Effector memory CD8-positive, alpha-beta T cell (primary cell): Measurements from ENCODE around the gene ENTHD1.

Source experiments
- ATAC-seq: fragments of 150-1000 bp; cut with Tn5 transposase; replicated peaks from 2 replicates; pipeline ENCODE4 v1.10.0; 2021; ENCODE audit warnings: mild to moderate bottlenecking, moderate library complexity
- DNase-seq, 3 experiments: peaks; one replicate each; pipeline ENCODE4 v3.0.0; 2021
- H3K27ac Mint-ChIP-seq, 2 donors: one replicate each; pipeline ENCODE4 v1.8.0; 2022; ENCODE audit warnings: mild to moderate bottlenecking in 2 of 2, mixed read lengths in 2 of 2, moderate library complexity in 2 of 2
- H3K27me3 Mint-ChIP-seq, 2 donors: one replicate each; pipeline ENCODE4 v1.8.0; 2022; ENCODE audit warnings: mixed read lengths in 2 of 2
- H3K36me3 Mint-ChIP-seq: one replicate; pipeline ENCODE4 v1.8.0; 2022; ENCODE audit warnings: mild to moderate bottlenecking, moderate library complexity, mixed read lengths; ENCODE audit not compliant: insufficient read depth
- H3K4me1 Mint-ChIP-seq, 2 donors: one replicate each; pipeline ENCODE4 v1.8.0; 2022; ENCODE audit warnings: low read depth in 2 of 2, mixed read lengths in 2 of 2
- H3K4me3 Mint-ChIP-seq, 2 donors: one replicate each; pipeline ENCODE4 v1.8.0; 2022; ENCODE audit warnings: mild to moderate bottlenecking in 2 of 2, mixed read lengths in 2 of 2, moderate library complexity in 2 of 2
- H3K9me3 Mint-ChIP-seq, 2 donors: one replicate each; pipeline ENCODE4 v1.8.0; 2022; ENCODE audit warnings: mixed read lengths in 2 of 2
- total RNA-seq, 9 experiments: gene quantifications; one replicate each; lab custom pipeline; 2026; lab: John Stamatoyannopoulos, UW

Gene ENTHD1, protein sequence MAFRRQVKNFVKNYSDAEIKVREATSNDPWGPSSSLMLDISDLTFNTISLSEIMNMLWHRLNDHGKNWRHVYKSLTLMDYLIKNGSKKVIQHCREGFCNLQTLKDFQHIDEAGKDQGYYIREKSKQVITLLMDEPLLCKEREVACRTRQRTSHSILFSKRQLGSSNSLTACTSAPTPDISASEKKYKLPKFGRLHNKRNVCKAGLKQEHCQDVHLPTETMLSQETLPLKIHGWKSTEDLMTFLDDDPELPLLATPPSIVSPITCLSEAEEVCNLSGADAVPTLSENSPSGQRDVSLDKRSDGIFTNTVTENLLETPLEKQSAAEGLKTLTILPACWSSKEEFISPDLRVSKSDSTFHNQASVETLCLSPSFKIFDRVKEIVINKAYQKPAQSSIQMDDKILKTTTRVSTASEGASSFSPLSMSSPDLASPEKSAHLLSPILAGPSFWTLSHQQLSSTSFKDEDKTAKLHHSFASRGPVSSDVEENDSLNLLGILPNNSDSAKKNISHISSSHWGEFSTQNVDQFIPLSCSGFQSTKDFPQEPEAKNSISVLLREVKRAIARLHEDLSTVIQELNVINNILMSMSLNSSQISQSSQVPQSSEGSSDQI
- total RNA-seq: 0 to 3.8 (median 1.9) reads per million in 9 experiments

DNA sequence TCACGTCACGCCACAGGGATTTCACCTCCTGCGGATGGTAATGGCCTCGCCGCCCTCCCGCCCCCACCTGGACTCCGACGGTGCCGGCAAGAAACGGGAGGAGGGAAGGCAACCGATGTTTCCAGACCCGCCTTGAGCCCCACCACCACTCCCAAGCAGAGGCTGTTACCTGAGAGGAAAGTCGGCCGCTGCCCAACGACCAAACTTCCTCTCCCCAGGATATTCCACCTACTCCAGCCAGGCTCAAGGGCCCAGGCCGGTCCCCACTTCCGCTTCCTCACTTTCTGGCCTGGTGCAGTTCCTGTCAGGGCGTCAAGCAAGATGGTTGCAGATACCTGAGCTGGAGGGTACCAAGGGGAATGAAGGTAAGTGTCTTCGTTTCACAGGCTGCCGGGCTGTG is at the start of gene ENTHD1:
TSS of gene ENTHD1 (minus strand) at position 235 of the 400 bp plus-strand sequence. CDS start 6,012 bp downstream, outside the sequence.
- Mint-ChIP-seq H3K27me3 (no peaks in the 10 kb centered on the region), H3K27ac (peak within 1 kb of the TSS in 1 of 2 donors; percentile 10), H3K4me3 (no peak within 1 kb of the TSS), H3K36me3 (no peaks in the 10 kb centered on the region), H3K4me1 (peaks cover 5 to 10% of the 10 kb centered on the region in 2 donors), H3K9me3 (no peaks in the 10 kb centered on the region)
- ATAC-seq (no peak), DNase-seq (no peak)

DNA sequence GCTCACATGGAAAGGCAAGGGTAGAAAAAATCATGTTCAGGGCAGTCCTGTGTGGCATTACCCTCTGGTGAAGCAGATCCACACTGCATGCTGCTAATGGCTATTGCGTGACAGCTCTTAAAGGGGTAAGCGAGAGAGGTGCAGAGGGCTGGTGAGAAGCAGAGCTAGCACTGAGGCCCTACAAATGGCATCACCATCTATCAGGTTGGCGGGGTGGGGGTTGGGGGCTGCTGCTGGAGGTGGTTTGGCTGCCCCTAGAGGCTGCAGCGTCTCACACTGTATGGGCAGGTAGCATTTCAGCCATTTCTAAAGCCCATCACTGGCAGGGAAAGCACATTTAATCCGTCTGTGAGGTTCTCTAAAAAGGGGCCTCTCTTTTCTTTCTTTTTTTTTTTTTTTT is 49.8 kb upstream of the ENTHD1 start:
- H3K4me3 Mint-ChIP-seq: peak overlapping the region; percentile 48 to 63
- H3K36me3 Mint-ChIP-seq: peaks cover 19% of the 10 kb centered on the region
- H3K27me3 Mint-ChIP-seq: no peaks in the 10 kb centered on the region
- peaks cover 60 to 77% of the 10 kb centered on the region in 2 donors for H3K4me1 Mint-ChIP-seq
- DNase-seq (peak in 1 of 3 experiments; percentile 10), ATAC-seq (peak; percentile 41)
- no peaks in the 10 kb centered on the region for H3K9me3 Mint-ChIP-seq
- H3K27ac Mint-ChIP-seq: peak overlapping the region; percentile 69 to 91

DNA sequence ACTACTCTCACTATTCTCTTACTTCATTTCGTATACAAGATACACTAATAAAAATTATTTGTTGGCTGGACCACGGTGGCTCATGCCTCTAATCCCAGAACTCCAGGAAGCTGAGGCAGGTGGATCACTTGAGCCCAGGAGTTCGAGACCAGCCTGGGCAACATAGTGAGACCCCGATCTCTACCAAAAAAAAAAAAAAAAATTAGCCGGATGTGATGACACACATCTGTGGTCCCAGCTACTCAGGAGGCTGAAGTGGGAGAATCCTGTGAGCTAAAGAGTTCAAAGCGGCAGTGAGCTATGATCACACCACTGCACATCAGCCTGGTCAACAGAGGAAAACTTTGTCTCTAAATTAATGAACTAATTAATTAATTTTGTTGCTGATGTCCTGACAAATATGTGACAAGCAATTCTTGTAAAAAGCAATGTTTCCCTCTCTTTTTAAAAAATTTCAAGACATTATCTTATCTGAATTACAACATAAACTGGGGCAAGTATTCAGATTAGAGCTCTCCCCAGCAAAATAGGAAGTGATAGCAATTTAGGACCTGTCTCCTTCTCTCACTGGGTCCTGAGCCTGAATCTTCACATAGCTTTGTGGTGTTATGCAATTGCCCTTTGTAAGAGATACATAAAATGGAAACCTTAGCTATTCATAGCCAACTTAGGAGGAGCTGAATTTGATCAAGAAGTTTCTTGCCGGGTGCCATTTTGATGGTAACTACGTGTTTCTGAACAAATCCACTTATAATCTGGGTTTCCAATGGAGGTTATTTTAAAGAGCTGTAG is 49.1 kb upstream of the ENTHD1 start:
- Mint-ChIP-seq H3K27ac (peak overlapping the region; percentile 69 to 91), H3K36me3 (peaks cover 20% of the 10 kb centered on the region), H3K4me1 (peaks cover 67 to 83% of the 10 kb centered on the region in 2 donors), H3K9me3 (no peaks in the 10 kb centered on the region), H3K27me3 (no peaks in the 10 kb centered on the region), H3K4me3 (peak overlapping the region; percentile 54 to 63)
- DNase-seq (no peak), ATAC-seq (peak; percentile 43)

DNA sequence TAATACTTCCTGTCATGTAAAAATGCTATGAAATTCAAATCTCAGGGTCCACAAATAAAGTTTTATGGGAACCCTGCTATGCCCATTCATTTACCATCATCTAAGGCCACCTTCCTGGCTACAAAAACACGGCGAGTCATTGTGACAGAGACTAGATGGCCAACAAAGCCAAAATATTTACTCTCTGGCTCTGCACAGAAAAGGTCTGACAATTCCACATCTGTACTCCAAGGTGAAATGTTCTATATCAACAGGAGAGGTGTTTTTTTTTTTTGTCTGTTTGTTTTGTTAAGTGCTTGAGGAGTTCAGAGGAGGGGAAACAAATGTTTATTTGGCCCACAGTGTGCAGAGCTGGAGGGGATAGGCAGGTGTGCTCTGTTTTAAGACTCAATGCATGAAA is 48.0 kb upstream of the ENTHD1 start:
- H3K27me3 Mint-ChIP-seq: no peaks in the 10 kb centered on the region
- H3K4me3 Mint-ChIP-seq: peak overlapping the region in 1 of 2 donors; percentile 63
- ATAC-seq (no peak), DNase-seq (no peak)
- H3K9me3 Mint-ChIP-seq: no peaks in the 10 kb centered on the region
- peaks cover 20% of the 10 kb centered on the region for H3K36me3 Mint-ChIP-seq
- peaks cover 68 to 84% of the 10 kb centered on the region in 2 donors for H3K4me1 Mint-ChIP-seq
- H3K27ac Mint-ChIP-seq: peak overlapping the region; percentile 69 to 91

DNA sequence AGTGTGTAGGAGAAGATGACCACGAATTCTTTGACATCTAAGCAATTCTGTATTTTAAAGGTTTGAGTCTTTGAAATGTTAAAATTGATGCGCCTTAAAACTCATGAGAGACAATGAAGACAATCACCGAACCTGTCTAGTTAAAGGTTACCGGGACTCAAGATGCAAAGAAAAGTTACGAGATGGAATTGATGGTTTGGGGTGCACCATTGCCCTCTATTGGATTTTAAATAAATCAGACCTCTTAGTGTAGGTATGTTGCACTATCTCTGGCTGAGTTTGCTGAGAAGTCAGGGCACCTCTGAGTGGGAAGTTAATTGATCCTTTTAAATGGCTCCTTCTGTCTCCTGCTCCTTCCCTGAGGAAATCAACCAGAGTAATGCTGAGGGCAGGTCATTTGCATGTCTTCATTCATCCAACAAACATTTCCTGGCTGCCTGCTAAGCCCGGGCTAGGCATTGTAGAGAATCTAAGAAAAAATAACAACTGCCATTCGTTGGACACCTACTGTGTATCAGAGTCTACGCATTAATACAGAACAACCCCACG is 47.3 kb upstream of the ENTHD1 start:
- peak; percentile 67 for ATAC-seq
- H3K4me1 Mint-ChIP-seq: peaks cover 72 to 89% of the 10 kb centered on the region in 2 donors
- H3K36me3 Mint-ChIP-seq: peaks cover 24% of the 10 kb centered on the region

DNA sequence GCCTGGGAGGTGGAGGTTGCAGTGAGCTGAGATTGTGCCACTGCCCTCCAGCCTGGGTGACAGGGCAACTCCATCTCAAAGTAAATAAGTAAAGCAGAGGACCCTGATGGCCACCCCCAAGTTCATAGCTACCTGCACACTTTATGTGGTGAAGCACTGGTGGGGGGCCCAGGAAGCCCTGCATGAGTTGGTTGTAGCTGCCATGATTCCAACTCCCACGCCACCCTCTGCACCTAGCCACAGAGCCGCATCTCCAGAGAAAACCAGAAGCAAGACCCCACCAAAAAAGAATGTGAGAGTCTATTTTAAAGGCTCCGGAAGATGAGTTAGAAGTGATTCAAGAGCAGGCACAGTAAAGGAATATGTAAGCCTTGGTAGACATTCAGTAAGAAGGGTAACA is 46.3 kb upstream of the ENTHD1 start:
- H3K27me3 Mint-ChIP-seq: no peaks in the 10 kb centered on the region
- peaks cover 73 to 91% of the 10 kb centered on the region in 2 donors for H3K4me1 Mint-ChIP-seq
- ATAC-seq: no peak
- no peaks in the 10 kb centered on the region for H3K9me3 Mint-ChIP-seq
- H3K36me3 Mint-ChIP-seq: peaks cover 21% of the 10 kb centered on the region
- H3K27ac Mint-ChIP-seq: peak overlapping the region; percentile 69 to 91
- H3K4me3 Mint-ChIP-seq: peak overlapping the region; percentile 61 to 80
- DNase-seq: no peak

More for the DNA sequence above, 47.3 kb upstream of the ENTHD1 start:
- H3K9me3 Mint-ChIP-seq: no peaks in the 10 kb centered on the region
- peak overlapping the region; percentile 69 to 91 for H3K27ac Mint-ChIP-seq
- DNase-seq: peak in 2 of 3 experiments; percentile 17 to 22
- H3K27me3 Mint-ChIP-seq: no peaks in the 10 kb centered on the region
- peak overlapping the region; percentile 61 to 80 for H3K4me3 Mint-ChIP-seq

DNA sequence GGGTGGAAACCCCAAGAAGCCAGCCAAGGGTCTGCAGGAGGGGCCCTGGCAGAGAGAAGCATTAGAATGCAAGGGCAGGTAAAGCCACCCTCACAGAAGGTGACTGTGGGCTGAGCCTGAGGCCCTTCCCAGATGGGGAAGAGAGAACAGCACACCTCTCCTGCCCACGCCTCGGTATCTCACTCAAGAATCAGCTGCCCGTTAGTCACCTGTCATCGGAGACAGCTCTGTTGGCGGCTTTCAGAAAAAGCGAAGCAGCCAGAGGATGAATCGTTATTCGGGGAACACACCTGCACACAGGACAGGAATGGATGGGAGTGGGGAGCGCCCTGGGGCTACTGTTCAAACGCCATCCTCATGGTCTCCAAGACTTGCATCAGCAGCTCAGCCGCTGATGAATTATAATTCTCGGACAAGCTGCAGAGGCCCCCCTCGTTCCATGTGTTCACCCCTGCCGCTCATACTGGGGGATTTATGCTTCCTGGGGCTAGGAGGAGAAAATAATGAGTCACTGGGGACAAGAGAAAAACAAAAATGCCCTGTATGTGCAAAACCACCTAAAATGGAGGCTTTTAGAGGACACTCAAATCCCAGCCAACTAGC is 45.0 kb upstream of the ENTHD1 start:
- H3K4me1 Mint-ChIP-seq: peaks cover 72 to 91% of the 10 kb centered on the region in 2 donors
- no peaks in the 10 kb centered on the region for H3K27me3 Mint-ChIP-seq
- H3K9me3 Mint-ChIP-seq: no peaks in the 10 kb centered on the region
- H3K4me3 Mint-ChIP-seq: peak overlapping the region in 1 of 2 donors; percentile 80
- no peak for ATAC-seq
- peaks cover 29% of the 10 kb centered on the region for H3K36me3 Mint-ChIP-seq
- DNase-seq: no peak
- peak overlapping the region; percentile 69 to 94 for H3K27ac Mint-ChIP-seq

DNA sequence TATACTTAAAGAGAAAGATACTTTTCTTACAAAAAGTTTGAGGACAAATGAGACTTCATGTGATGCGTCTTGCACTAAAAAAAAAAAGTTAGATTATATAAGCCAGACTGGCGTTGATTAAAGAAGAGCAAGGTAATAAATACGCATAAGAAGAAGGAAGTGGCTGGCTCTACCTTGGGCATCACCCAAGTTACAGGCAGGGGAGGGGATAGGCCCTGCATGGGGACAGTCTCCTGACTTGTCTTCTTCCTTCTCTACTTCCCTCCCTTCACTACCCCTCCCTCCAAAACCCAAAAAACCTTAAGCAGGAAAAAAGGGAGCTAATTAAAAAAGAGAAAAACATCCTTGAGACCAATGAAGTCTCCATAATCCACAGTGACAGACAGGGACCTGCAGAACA is 44.3 kb upstream of the ENTHD1 start:
- H3K27ac Mint-ChIP-seq: peak overlapping the region; percentile 69 to 94
- H3K4me3 Mint-ChIP-seq: peak overlapping the region in 1 of 2 donors; percentile 80
- H3K27me3 Mint-ChIP-seq: no peaks in the 10 kb centered on the region
- peaks cover 73 to 91% of the 10 kb centered on the region in 2 donors for H3K4me1 Mint-ChIP-seq
- ATAC-seq (peak; percentile 51), DNase-seq (no peak)
- H3K36me3 Mint-ChIP-seq: peaks cover 30% of the 10 kb centered on the region
- no peaks in the 10 kb centered on the region for H3K9me3 Mint-ChIP-seq

DNA sequence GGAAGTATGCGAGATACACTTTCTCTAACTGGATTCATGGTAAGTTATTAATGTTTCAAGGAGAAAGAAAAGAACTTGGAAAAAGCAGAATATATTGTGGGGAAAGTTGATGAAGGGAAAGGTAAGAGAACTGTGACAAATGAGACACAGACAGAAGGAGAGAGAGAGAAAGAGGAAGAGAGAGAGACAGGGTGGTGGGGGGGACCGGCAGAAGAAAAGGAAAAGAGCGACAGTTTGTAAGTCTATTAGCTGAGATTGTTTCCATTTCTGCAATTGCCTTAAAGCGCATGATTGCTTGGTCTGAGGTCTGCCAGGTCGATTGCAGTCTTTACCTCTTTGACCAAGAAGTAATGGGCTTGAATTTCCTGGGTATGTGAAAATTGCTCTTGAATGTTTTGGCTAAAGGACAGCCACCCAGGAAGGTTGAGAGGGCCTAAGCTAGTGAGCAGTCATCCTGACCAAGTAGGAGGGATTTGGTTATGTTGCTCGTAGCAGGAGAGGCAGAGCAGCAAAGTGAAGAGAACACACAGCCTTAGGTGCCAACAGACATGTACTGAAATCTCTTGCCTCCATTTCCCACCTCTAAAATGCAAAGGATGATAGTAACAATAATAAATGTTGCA is 43.1 kb upstream of the ENTHD1 start:
- H3K27ac Mint-ChIP-seq: peak overlapping the region; percentile 69 to 94
- H3K4me3 Mint-ChIP-seq: peak overlapping the region in 1 of 2 donors; percentile 80
- ATAC-seq: no peak
- H3K27me3 Mint-ChIP-seq: no peaks in the 10 kb centered on the region
- H3K36me3 Mint-ChIP-seq: peaks cover 23% of the 10 kb centered on the region
- H3K9me3 Mint-ChIP-seq: no peaks in the 10 kb centered on the region
- no peak for DNase-seq
- H3K4me1 Mint-ChIP-seq: peaks cover 72 to 83% of the 10 kb centered on the region in 2 donors

DNA sequence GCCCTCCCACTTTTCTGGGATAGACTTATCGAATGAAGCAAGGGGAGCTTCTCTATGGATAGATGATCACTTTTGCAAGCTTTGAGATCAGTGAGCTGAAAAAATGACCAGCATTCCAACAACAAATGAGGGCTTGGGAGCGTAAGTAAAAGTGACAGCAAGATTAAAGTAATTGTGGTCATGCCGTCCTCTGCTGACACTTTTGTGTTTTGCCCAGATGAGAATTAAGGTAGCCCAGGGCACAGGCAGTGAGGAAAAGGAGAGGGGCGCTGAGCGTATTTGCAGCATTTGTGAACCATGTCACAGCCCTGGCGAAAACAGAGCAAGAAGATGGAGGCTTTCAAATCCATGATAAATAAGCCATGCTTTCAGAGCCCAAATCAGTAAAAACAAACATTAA is 42.1 kb upstream of the ENTHD1 start:
- peak overlapping the region; percentile 69 to 94 for H3K27ac Mint-ChIP-seq

DNA sequence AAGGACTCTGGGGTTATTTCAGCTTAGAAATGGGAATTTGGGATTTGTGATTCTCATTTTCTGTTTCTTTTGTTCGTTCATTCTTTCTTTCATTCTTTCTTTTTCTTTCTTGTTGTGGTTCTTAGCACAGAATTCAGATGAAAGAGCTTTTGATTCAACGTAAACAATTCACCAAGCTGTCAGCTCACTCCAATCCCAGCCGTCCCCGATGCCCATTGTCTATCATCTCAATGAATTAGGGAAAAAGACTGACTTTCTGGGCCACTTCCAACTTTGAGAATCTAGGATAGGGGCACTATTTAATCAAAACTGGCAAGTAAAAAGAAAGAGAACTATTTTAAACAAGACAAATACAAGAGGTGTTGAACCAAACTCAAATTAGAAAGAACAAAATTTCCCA is 41.6 kb upstream of the ENTHD1 start:
- Mint-ChIP-seq H3K4me3 (peak overlapping the region in 1 of 2 donors; percentile 80), H3K9me3 (no peaks in the 10 kb centered on the region), H3K27me3 (no peaks in the 10 kb centered on the region), H3K27ac (peak overlapping the region; percentile 69 to 94), H3K4me1 (peaks cover 62 to 68% of the 10 kb centered on the region in 2 donors), H3K36me3 (peaks cover 23% of the 10 kb centered on the region)
- no peak for DNase-seq
- ATAC-seq: no peak

More for the DNA sequence above, 42.1 kb upstream of the ENTHD1 start:
- Mint-ChIP-seq H3K27me3 (no peaks in the 10 kb centered on the region), H3K4me1 (peaks cover 67 to 73% of the 10 kb centered on the region in 2 donors), H3K4me3 (peak overlapping the region in 1 of 2 donors; percentile 80), H3K36me3 (peaks cover 23% of the 10 kb centered on the region), H3K9me3 (no peaks in the 10 kb centered on the region)
- DNase-seq: no peak
- ATAC-seq: no peak

DNA sequence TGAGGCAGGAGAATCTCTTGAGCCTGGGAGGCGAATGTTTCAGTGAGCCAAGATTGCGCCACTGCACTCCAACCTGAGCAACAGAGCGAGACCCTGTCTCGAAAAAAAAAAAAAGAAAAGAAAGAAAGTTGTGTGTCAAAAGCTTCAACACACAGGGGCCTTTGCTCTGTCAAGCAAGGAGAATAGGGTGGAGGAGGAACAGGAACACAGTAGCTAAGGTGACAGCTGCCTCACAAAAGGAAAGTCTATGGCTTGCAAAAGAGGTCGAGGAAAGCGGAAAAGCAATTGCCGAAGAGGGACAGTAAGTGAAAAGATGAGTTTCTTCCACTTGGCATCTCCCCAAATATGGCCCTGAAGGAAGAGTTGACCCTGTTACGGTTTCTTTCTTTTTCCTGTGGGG is 40.2 kb upstream of the ENTHD1 start:
- no peaks in the 10 kb centered on the region for H3K9me3 Mint-ChIP-seq
- peak overlapping the region; percentile 69 to 94 for H3K27ac Mint-ChIP-seq
- H3K36me3 Mint-ChIP-seq: peaks cover 23% of the 10 kb centered on the region
- DNase-seq (no peak), ATAC-seq (peak; percentile 31)
- H3K4me3 Mint-ChIP-seq: peak overlapping the region in 1 of 2 donors; percentile 80
- no peaks in the 10 kb centered on the region for H3K27me3 Mint-ChIP-seq
- peaks cover 56 to 61% of the 10 kb centered on the region in 2 donors for H3K4me1 Mint-ChIP-seq
